Daoy (cell line): Measurements from ENCODE around the gene MAML3. TPM values are rescaled to one million over a fixed set of nuclear protein-coding genes. Genes with fewer than 3 reads are reported as not detected.

Experiments used
- DNase-seq: peaks from one replicate; pipeline ENCODE4 v3.0.0-alpha.2; 2015; ENCODE audit warnings: low read depth
- total RNA-seq: library from RNA; depleted of rRNA; stranded (reverse); fragments of >200 nt; shearing (Covaris generic); gene quantifications from 2 replicates; pipeline ENCODE4 v1.2.3, GENCODE V29; 2014

The MAML3 gene
- total RNA-seq, 1 experiment from 2014 or later = 2.7 TPM

DNA sequence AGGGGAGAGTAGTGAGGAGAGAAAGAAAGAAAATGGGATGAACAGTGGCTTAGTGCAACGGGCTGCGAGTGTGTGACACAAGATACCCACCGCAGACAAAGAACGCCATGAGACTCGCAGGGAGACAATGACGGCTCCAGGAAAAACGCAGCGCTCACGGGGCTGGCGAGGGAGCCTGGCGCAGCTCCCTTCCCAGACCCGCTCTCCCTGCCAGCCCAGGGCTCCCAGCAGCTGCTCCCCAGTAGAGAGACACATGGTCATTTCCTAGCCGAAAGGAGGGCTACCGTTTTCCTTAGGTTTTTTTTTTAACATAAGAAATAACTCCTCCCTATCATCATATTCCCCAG lies 149.5 kb downstream of the MAML3 start:
- peak; percentile 61 for DNase-seq

DNA sequence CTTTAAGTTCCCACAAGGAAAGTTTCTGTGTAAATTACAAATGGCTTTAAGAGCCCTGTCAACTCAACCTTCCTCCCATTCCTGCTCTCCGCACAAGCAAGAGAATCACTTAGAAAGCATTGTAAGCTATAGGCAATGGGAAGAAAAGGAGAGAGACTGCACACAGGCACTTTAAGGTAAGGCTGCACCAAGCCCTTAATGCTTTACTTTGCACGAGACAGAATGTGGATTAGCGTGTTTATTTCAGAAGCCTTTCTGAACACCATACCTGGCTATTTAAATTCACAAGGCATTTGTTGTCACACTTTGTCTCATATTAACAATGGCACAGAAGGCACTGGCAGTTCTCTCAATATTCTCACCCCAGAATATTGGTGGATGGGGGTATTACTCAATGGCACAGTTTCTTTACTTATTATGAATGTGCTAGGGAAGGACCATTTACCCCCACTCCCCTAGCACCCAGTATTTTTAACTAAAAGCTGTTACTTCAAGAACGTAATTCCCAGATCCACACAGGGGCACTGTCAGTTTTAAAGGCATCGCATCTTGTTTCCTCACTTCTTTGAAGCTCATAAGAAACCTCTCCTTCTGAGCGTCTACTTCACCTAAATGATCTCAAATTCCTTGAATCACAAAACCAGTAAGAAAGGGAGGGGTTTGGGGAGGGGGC lies 150.0 kb downstream of the MAML3 start:
- no peak for DNase-seq

- DNase-seq = no peak
Observed at GRCh38 chr4:140000232-140000631, 153.8 kb downstream of the MAML3 start.

DNA sequence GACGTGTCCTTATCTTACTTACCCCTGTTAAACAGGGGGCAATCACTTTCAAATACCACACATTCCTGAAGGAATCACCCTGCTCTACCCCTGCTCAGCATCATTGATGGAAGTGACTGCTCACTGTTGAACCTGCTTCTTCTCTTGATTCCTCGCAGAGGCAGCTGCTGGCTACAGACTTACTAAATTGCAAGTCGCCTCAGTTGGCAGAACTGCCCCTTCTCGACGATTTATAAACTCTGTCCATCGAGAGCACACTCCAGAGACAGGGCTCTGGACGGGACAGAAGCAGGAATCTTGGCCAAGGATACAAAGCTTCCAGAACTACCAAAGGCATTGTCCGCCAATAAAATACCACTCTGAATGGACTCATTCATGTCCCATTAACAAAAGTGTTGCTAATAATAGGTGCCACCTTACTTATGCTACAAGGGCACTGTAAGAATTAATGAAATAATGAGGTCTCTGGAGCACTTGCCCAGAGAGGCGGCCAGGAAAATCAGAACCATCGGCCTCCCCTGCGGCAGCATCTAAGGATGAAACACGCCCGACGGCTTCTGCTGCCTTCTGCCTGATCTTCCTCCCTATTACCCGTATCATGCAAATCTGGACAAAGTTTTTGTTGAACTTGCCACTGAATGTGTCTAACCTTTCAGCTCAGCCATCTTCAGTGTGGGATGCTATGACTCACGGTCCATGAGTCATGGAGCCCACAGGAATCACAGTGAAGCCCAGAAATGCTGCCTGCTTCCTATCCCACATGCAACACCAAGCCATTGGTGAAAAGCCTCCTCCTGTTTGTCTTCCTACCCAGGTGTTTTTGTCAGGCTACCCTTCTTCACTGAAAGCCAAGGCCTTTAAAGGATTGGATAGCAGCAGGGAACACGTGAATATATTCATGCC lies 164.9 kb downstream of the MAML3 start:
- peak; percentile 90 for DNase-seq

DNA sequence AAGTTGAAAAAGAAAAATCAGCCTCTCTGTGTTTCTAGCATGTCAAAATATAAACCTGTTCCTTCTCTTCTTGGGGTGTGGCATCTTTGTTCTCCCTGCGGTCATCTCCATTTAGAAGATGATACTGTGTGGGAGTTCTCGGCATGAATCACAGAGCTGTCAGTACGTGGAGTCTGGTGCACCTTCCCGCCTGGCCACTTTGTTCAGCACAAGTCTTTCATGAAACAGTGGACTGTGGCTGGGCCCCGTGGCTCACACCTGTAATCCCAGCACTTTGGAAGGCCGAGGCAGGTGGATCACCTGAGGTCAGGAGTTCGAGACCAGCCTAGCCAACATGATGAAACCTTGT lies 166.5 kb downstream of the MAML3 start:
- no peak for DNase-seq

DNA sequence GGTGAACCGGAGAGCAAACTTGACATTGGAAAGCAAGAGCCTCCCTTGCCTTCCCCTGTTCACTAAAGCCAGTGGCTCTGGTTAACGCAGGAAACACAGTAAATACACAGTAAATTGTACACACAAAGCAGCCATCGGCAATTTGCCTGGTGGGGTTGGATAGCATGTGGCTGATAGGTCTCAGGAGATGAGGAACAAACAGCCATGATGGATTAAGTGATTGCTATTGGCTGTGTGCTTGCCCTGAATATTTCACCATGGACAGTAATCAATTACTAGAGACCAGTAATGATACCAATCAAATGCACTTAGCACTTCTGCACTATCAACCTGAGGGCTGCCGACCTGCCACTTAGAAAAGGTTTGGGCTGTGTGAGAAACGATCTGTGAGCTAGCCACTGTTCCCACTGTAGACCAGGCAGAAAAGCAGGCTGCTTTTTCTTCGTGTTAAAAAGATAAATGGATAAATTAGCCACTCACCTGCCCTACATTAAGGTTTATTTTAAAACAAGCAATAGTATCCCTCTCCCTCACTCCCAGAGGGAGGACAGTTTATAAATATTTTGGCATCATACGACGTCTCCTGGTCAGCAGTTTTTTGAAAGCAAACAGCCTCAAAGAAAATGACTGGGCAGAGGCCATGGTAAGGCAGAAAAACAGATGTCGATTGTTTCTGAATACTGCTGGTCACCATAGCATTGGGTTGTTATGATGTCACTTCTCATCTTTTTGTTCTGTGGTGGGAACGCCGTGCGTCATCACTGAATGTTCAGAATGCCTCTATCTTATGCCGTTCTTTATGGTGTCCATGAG lies 167.1 kb downstream of the MAML3 start:
- DNase-seq = no peak

DNA sequence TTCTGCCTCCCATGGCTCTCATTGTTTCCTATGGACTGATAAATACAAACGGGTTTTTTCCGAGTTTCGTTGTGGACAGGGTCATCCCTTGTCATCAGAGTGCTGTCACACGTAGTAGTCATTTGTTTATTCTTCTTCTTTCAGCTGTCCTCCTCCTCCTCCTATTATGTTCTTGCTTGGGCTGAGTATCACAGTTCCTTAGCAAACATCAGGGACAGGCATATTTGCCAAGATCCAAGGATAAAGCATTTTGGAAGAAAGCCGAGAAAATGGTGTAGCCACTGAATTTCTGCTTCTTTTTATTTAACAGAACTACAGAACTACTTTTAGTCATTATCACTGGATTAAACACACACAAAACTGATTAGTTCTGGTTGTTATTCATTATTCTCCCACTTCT lies 167.9 kb downstream of the MAML3 start:
- no peak for DNase-seq

- no peak for DNase-seq
Observed at GRCh38 chr4:139985401-139985800, 168.6 kb downstream of the MAML3 start.

DNA sequence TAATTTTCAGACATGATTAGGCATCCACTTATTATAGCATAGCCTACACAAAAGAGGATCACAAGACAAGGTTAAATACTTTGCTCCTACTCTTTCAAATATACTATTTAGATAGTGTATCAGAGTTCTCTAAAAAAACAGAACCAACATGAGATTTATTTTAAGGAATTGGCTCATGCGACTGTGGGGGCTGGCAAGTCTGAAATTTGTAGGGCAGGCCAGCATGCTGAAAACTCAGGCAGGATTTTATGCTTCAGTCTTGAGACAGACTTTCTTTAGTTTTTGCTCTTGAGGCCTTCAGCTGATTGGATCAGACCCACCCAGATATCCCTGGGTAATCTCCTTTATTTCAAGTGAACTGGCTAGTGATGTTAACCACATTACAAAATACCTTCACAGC lies 169.5 kb downstream of the MAML3 start:
- DNase-seq = no peak

- no peak for DNase-seq
Observed at GRCh38 chr4:139978692-139979091, 175.3 kb downstream of the MAML3 start.

DNA sequence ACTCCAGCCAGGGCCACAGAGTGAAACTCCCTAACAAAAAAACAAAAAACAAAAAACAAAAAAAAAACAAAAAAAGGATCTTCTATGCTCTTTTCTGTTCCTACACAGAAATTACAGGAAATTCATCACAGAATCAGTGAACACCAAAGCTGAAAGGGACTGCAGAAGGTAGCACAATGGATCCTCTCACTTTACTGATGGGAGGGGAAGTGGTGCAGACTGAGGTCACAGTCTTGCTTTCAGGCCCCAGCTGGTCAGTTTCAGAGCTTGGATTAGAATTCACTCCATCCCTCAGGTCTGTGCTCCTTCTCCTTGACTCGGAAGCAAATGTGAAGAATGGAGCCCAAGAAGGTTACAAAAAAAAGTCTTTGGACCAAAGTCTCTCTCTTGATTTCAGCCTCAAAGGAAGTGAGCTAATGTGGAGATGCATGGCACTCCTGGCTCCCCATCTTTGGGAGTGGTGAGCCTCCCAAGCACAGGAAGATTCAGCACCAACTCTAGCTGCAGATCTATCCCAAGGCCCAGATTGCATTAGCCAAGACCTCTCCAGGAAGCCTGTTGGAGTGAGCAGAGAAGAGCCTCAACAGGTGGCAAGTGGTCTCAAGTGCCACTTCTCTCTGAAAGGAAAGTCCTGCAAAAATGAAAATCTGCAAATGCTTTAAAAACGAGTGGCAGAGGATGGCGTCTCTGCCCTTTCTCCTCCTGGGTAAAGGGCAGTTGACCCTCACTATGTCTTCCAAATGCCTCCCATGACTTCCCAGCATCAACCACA lies 176.0 kb downstream of the MAML3 start:
- no peak for DNase-seq

DNA sequence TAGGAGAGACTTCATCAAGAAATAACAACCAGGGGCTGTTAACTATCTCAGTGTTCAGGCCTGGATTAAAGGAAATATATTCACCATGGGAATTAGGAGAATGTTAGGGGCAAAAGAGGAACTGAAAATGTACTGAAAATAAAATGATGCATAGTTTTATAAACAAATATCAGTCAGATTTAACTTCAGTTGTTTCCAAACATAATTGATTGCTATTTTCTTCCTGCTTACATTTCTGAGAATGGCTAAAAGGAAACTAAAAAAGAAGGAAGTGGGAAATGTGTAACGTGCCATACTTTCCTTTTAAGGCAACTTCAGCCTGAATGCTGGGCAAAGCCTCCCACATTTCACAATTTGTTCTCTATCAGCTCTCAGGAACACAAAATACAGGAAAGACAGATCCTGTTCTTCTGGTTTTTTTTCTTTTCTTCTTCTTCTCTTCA lies 178.1 kb downstream of the MAML3 start:
- no peak for DNase-seq

GRCh38 chr4:139973616-139974015 lies 180.4 kb downstream of the MAML3 start:
- no peak for DNase-seq

- DNase-seq = no peak
Observed at GRCh38 chr4:139973015-139973414, 181.0 kb downstream of the MAML3 start.

DNA sequence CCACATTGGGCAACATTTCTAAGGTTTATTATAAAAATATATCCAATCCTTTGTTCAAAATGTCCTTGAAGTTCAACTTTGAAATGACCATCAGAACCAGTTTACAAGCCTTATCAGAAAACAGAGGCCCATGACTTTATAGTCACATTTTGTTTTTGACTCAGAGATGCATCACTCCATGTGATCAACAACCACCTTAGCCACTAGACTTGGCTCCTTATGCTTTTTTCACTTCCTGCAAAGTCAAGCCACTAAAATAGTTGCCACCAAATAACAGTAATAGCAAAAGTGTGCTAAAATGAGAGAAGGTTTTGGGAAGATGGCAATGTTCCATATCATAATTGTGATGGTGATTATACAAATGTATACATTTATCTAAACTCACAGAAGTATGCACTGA lies 181.7 kb downstream of the MAML3 start:
- DNase-seq = no peak

GRCh38 chr4:139971111-139971510 lies 182.9 kb downstream of the MAML3 start:
- no peak for DNase-seq

DNA sequence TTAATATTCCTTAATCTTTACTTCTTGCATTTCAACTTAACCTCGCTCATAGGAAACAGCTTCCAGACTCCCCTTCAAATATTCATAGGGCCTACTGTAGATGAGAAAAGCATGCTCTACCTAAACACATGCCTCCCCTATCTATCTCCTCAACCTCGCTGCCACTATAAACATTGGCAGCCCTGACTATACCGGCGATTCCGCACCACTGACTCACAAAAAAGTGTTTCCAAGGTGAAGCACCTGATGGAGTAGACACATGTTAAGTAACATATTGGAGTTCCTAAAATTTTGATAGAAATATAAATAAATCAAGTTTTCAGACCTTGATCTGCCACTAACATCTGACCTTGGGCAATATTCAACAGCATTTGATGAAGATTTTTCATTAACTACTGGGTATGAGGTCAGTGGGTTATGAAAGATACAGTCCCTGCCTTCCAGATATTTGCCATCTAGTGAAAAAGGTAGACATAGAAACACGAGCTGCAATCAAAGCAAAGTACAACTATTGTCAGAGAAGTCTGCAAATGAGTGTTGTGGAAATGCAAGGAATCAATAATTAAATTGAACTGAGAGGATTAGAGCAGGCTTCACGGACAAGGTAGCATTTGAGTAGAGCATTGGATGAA lies 184.2 kb downstream of the MAML3 start:
- DNase-seq = no peak

DNA sequence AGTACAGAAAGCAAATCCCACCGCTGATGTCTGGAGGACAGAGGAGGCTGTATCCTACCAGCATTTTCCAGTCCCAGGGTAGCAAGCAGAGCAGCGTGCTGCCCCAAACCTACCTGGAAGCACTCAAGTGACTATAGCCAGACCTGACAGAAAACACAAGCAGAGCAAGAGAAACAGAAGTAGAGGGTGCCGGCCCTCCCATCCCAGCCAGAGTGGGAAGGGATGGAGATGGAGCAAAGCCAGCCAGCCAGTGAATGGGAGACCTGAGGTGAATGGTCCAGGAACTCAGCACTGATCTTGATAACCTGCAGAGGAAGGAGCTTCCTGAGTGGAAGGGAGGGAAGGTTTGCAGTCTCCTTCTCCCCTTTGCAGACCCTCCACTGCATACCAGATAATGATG lies 185.2 kb downstream of the MAML3 start:
- no peak for DNase-seq

DNA sequence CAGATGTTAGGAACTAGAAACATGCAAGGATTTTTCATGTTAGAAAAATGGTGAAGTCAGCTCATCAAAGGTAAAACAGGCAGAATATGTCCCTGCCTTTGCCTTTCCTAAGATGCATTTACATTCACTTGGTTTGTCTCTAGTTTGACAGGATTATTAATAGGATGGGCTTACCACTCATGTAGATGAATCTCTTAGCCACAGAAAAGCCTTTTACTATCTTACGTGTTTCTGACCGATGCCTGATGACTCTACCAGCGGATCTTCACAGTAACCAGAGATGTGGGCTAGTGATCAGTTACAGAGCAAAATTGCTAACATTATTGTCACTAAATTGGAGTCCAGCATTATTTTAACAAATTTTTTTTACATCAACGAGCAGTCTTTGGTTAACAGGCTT lies 187.6 kb downstream of the MAML3 start:
- DNase-seq = no peak

DNA sequence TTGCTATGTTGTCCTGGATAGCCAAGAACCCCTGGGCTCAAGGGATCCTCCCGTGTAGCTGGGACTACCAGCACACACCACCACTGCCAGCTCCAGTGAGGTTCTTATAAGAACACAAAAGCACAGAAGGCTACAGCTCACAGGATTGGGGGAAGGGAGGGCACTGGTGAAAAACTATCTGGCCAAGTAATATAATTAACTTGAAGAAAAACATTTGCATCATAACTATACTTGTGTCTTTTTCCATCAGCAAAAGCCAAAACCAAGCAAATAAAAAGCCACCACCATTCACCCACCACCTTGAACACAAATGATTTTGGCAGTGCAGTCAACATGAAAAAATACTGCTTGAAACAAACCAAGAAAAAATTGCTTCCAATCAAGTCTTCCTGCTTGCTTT lies 188.2 kb downstream of the MAML3 start:
- DNase-seq = no peak

DNA sequence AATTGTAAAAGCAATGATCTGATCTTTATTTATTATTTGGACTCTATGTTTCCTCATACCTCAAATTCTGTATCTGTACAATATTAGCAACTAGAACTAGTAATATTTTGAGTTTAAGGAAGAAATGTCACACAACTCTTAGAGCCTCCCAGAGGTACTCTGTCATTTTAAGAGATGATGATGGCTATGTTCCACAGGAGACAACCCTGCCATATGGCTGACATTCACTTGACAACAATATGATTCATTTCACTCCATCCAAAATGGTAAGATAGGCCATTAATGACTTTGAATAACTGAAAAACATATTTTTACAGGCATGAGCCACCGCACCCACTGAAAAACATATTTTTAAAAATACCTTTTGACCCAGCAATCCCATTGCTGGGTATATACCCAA lies 190.3 kb downstream of the MAML3 start:
- DNase-seq = no peak
